GM21528 (cell line): Measurements from ENCODE around the gene GPC3.

Experiments
- ATAC-seq: cut with Tn5 transposase; IDR thresholded peaks from one replicate; pipeline ENCODE4 v1.9.1; 2021; ENCODE audit warnings: mild to moderate bottlenecking, moderate library complexity; ENCODE audit not compliant: unreplicated experiment, low FRiP score

Gene GPC3

GRCh38 chrX:133971586-133971985 lies 13.8 kb downstream of the GPC3 start:
- ATAC-seq, result no peak

- no peak for ATAC-seq
Measured at GRCh38 chrX:133970076-133970475, 15.3 kb downstream of the GPC3 start.

DNA sequence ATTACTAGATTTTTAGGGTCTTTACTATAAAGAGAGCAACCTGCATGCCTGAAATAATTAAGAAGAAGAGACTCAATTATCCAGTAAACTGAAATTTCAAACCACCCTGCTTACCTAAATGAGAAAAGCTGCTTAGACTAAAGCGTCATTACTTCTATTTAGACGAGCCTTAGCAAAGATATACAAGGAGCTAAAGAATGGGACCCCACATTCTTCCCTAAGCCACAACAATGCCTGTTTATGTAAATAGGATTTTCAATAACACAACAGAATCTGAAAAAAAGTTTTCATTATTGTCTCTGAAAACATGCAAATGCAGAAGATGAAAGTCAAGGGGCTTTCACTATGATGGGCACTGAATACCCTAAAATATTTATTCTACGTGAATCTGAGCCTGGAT lies 16.2 kb downstream of the GPC3 start:
- no peak for ATAC-seq

- ATAC-seq, result no peak
Measured at GRCh38 chrX:133968109-133968508, 17.3 kb downstream of the GPC3 start.

GRCh38 chrX:133966199-133966598 lies 19.2 kb downstream of the GPC3 start:
- no peak for ATAC-seq

DNA sequence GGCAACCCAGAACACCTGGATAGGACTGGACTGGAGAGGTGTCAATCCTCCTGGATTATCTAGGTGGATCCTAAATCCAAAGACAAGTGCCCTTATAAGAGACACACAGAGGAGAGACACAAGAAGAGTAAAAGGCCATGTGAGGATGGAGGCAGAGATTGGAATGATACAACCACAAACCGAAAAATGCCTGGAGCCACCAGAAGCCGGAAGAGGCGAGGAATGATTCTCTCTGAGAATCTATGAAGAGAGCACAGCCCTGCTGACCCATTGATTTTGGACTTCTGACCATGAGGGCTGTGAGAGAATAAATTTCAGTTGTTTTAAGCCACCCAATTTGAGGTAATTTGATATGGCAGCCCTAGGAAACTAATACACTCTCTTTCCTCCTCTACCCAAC lies 20.1 kb downstream of the GPC3 start:
- ATAC-seq, result no peak

DNA sequence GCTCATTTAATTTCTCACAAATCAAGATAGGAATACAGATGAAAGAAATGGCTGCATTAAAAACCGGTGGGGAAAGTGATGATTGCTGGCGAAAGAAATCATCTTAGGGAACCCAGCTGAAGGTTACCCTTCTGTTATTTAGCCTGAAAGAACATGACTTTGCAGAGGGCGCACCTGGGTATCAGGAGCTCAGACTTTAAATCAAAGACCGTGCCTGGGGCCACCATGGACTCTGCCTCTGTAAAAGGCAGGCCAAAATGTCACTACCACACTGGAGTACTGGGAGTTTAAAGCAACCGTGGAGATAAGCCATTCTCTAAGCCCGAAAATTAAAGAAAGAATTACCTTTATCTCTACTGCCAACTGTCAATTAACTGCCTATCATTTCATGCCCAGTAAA lies 24.3 kb downstream of the GPC3 start:
- no peak for ATAC-seq

- ATAC-seq, result no peak
Measured at GRCh38 chrX:133959972-133960371, 25.4 kb downstream of the GPC3 start.

- no peak for ATAC-seq
Measured at GRCh38 chrX:133958997-133959688, 26.3 kb downstream of the GPC3 start.

GRCh38 chrX:133956570-133957340 lies 28.6 kb downstream of the GPC3 start:
- no peak for ATAC-seq

- no peak for ATAC-seq
Measured at GRCh38 chrX:133953785-133954355, 31.5 kb downstream of the GPC3 start.

- ATAC-seq, result no peak
Measured at GRCh38 chrX:133953078-133953477, 32.3 kb downstream of the GPC3 start.

- ATAC-seq, result no peak
Measured at GRCh38 chrX:133951098-133951497, 34.3 kb downstream of the GPC3 start.

- ATAC-seq, result no peak
Measured at GRCh38 chrX:133950214-133950613, 35.2 kb downstream of the GPC3 start.

GRCh38 chrX:133948895-133949294 lies 36.5 kb downstream of the GPC3 start:
- no peak for ATAC-seq

DNA sequence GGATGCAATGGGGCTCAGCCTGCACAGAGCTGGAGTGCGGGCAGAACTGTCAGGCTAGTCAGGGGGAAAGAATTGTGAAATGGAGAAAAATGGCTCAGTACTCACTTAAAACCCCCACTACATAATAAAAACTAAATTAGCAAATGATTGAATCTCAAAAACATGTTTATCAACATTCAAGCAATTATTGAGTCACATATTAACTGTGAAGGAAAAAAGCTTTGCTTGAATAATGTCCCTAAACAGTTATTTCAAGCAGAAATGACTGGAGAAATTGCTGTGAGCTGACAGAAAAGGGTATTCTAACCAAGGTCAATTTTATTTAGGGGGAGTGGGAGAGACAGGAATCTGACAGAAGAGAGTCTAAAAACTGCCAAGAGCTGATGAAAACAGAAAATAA lies 37.4 kb downstream of the GPC3 start:
- ATAC-seq, result no peak

- ATAC-seq, result no peak
Measured at GRCh38 chrX:133947022-133947421, 38.4 kb downstream of the GPC3 start.

GRCh38 chrX:133943507-133943906 lies 41.9 kb downstream of the GPC3 start:
- ATAC-seq, result no peak

DNA sequence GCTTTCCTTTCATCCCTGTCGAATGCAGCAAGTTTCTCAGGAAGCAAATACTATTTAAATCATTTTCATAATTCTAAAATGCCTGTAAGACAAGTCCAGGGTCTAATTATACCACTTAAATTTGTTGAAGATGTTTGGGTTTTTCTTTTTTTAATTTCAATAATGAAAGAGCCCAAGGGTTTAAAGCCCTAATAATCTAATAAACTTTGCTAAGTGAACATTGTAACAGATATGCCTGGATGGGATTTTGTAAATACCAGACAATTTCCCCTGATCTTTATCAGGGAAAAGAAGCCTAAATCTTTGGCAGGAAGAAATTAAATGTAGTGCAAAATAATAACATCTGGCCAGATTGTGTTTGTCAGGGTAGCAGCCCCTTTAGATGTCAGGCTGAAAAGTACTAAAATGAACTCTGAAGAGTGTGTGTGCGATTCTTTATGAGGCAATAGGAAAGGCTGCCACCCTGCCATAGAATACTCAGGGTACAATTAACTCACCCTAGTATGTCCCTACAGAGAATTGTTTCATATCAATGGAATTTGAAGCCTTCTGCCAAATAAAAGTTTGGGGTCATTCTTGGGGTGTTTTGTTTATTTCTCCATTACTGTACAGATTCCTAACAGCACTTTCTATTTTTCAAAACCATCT lies 45.6 kb downstream of the GPC3 start:
- no peak for ATAC-seq

- ATAC-seq, result no peak
Measured at GRCh38 chrX:133938530-133938929, 46.9 kb downstream of the GPC3 start.

DNA sequence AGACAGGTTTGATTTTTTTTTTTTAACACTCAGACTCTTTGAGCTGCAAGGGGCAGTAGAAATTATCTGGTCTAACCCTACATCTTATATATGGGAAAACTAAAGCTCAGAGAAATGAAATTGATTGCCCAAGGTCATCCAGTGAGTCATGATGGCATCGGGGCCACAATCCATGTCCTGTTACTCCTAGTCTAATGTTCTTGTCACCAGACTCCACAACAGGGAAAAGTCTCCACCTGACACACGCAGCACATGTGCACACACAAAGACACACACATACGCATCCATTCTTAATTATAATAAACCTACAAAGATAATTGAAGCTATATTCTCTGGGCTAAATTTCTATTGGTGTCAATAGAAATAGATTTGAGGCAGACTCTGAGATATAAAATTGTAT lies 48.4 kb downstream of the GPC3 start:
- no peak for ATAC-seq
